GM19238 (cell line): Measurements from ENCODE around the gene KRTAP5-3.
A peak's percentile ranks its signal among the peaks of the same experiment; 100 is the strongest.
"Not testable (repeated sequence)": the region's sequence is repeated elsewhere in the genome, so short reads cannot be mapped to it uniquely, and the experiment has no call there.

Experiments
- DNase-seq: peaks from one replicate; pipeline ENCODE4 v3.0.0; 2011; ENCODE audit warnings: low spot score; ENCODE audit not compliant: insufficient read length

The KRTAP5-3 gene

DNA sequence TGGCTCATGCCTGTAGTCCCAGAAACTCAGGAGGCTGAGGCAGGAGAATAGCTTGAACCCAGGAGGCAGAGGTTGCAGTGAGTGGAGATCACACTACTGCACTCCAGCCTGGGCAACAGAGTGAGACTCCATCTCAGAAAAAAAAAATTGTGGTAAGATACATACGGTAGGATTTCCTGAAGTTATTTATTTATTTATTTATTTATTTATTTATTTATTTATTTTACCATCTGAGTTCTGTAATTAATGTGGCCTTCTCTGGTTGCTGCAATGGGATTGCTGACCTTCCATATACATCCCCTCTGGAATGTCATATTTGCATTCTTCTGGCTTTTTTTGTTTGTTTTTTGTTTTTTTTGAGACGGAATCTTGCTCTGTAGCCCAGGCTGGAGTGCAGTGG, 25.4 kb downstream of the KRTAP5-3 start:
- not testable (repeated sequence) for DNase-seq

DNA sequence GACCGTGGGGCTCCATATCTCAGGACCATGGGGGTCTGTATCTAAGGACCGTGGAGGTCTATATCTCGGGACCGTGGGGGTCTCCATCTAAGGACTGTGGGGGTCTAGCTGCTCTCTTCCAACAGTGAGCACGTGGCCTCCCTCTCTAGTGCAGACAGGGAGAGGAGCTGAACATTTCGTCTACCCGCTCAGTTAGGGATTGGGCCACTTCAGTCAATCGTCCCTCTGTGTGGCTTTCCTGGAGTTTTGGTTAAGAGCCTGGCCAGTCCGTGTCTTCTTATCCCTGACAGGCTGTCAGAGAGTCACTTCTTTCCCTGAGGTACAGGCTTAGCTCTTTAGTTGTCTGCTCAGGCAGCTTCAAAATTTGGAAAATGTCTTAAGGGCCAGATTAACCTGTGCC, 26.3 kb downstream of the KRTAP5-3 start:
- DNase-seq: no peak

DNA sequence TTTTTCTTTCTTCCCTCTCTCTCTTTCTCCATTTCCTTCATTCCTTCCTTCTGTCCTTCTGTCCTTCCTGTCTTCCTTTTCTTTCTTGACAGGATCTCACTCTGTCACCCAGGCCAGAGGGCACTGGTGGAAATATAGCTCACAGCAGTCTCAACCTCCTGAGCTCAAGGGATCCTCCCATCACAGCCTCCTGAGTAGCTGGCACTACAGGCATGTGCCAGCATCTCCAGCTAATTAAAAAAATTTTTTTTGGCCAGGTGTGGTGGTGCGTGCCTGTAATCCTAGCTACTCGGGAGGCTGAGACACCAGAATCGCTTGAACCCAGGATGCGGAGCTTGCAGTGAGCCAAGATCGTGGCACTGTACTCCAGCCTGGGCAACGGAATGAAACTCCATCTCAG, 31.4 kb downstream of the KRTAP5-3 start:
- no peak for DNase-seq

GRCh38 chr11:1575756-1576155, 32.5 kb downstream of the KRTAP5-3 start:
- DNase-seq: not testable (repeated sequence)

- no peak for DNase-seq
These were observed 33.4 kb downstream of the KRTAP5-3 start for GRCh38 chr11:1574933-1575242.

DNA sequence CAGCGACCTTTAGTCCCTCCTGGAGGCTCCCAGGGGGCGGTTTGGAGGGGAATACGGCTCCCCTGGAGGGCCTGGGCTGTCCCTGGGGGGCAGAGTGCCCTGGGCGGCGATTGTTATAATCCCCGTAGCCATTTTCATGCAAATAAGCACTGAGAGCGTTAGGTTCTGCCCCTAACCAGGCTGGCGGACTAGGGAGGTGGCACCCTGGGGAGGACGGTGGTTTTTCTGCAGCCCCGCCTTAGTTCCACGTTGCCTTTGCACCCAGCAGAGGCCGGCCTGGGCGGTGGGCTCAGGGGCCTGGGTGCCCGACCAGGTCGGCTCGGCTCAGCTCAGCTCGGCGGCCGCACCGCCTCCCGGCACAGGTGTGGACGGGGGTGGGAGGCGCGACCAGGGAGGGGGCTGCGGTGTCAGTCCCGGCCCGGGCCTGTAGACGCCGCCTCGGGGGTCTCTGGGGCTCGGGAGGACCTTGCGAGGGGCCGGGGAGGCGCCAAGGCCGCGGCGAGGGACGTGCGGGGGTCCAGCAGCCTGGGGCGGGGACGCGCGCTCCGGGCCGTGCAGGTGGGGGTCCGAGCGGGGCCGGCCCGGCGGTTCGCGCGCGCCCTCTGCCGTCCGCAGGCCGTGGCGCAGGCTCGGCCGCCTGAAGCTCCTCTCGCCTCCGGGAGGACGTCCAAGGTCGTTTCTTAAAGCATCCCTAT, 33.9 kb downstream of the KRTAP5-3 start:
- peak; percentile 70 for DNase-seq

DNA sequence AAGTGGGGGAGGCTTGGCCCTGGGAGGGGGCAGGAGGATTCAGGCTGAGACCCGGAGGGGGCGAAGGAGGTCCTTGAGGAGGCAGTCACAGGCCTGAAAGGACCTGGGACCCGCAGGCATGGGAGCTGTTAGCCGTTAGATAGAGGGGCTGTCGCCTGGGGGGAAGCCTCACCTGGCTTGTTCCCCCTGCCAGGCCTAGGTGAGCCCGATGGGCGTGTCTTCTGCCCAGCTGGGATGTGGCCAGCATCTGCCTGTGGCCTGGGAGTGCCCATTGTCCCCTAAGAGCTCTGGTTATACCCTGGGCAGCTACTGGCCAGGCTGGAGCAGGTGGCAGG, 34.4 kb downstream of the KRTAP5-3 start:
- no peak for DNase-seq

DNA sequence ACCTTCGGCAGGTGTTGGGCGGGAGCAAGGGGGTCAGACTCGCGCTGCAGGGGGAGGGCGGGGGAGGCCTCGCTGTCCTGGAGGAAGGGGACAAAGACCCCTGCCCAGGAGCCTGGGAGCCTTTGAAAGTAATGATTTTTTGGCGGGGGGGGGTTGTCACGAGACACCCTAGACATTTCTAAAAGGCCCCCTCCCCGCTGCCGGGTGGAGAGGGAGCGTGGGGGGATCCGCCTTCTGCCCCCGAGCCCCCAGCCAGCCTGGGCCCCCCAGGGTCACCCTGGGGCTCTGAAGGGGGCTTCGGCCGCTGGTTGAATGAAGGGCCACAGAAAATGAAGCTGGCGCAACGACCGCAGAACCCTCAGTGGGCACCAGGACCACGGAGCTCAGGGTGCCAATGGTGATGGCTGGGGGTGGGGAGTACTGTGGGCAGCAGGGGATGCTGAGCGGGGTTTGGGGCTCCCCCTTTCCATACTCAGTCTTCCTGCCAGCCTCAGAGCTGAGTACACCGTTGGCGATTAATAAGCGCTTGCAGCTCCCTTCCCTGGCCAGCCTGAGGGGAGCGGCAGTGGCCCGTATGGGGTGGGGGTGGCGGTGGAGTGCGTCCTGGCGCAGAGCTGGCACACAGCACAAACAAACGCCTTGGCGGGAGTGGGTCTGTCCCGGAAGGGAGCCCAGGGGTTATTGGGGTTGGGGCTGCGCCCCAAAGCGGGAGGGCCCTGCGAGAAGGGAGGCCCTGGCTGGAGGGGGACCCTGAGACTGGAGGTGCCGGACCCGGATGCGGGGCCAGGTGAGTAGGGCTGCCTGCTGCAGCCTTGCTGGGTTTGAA, 35.0 kb downstream of the KRTAP5-3 start:
- DNase-seq: no peak

DNA sequence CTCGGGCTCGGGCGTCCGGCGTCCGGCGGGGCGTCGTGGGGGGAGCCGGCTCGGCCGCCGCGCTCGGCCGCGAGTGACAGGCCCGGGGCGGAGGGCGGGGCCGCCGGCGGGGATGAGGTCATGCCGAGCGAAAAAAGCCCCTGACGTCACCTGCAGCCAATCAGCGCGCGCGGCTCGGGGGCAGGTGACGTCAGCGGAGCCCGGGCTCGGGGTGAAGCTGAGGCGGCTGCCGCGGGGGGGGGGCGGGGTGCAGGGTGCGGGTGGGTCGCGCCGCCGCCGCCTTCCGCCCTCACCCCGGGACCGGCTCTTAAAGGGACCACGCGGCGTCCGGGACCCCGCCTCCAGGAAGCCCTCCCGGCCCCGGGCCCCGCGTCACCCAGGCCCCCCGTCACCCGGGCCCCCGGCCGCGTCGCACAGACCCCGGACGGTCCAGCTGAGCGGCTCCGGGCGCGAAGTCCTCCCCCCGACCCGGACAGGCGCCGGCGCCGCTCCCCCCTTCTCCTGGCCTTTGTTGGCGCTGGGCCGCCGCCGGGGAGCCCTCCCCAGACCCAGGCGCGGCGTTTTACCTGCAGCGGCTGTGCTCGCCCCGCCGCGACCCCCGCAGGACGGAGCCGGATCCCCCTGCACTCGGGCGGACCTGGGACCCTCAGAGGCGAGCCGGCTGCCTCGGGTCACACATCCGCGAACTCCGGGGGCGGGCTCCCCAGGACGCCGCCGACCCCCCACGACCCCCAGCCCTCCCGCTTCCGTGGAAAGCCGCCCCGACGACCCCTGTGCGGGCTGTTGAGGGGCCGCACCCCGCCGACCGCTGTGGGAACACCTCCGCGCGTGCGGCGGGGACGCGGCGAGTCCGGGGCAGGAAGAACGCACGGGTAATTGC, 35.8 kb downstream of the KRTAP5-3 start, which contains the start of gene DUSP8:
DUSP8 (minus strand) TSS at position 75 of the 880 bp plus-strand sequence. CDS start 6,445 bp downstream, outside the sequence.
- peak; percentile 91 for DNase-seq

- no peak for DNase-seq
These were observed 36.5 kb downstream of the KRTAP5-3 start for GRCh38 chr11:1571760-1572196.

- DNase-seq: no peak
These were observed 37.1 kb downstream of the KRTAP5-3 start for GRCh38 chr11:1570896-1571759.

DNA sequence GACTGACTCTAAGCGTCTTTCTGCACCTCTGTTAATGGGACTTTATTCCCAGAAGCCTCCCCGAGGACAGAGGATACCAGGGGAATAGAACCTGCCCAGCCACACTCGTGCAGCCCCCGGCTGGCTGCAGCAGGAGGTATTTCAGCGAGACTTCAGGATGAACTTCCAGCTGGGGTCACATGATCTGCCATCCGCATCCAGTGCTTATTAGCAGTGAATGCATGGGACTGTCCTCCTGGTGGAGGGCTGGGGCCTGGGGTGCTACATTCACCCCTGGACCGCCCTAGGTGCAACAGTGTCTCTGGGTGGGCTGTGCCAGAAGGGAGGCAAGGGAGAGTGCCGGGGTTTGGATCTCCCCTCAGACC, 37.8 kb downstream of the KRTAP5-3 start:
- DNase-seq: no peak

DNA sequence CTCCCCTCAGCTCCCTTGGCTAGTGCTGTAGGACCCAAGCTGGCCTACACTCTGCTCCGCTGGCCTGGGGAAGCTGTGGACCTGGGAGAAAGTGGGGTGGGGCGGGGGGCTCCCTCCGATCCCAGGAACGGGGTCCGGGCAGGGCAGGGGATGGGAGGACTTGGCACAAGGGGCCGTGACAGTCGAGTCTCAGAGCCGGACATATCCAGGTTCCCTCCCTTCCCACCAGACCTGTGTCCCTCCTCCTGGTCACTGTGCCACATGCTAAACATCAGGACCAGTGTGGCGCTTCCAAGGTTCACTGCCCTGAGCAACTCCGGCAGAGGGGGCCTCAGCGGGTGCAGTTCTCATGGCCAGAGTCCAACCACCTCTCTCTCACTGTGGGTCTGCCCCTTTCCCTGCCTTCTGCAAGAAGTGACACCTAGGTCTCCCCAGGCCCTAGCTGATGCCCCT, 38.2 kb downstream of the KRTAP5-3 start:
- DNase-seq: no peak

GRCh38 chr11:1569251-1569780, 38.9 kb downstream of the KRTAP5-3 start:
- DNase-seq: no peak

DNA sequence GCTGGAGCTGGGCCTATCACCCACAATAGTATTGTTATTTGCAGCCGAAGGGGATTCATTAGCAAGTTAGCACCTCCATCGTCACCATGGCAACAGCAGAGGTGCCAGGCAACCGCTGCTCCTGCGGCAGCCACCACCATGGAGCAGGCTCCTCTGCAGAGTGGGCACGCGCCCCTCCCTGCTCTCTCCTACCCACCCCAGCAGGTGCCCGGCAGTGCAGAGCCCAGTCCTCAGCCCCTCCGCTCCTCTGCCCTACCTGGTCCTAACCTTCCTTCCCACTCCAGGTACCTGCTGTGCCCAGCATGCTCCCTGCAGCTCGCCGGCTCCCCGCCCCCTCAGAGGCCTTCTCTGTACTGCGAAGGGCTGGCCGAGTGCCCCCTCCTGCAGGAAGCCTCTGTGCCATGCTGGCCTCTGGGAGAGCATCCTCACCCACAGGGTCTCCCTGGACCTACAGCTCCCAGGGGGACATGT, 39.8 kb downstream of the KRTAP5-3 start:
- DNase-seq: no peak

DNA sequence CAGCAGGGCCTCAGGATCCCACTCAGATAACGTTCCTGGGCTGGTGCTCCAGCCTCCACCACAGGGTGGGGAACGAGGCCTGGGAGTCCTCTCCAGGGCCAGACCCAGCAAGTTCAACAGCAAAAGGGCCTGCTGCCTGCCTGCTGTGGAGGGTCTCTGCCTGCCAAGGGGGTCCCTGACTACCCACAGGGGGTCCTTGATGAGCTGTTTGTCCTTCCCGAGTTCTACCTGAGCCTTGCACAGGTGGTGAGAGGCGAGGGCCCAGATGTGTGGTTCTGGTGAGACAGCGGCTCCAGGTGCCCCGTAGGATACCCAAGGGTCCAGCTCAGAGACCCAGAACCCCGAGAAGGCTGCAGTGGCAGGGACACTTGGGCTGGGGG, 40.6 kb downstream of the KRTAP5-3 start:
- DNase-seq: no peak

DNA sequence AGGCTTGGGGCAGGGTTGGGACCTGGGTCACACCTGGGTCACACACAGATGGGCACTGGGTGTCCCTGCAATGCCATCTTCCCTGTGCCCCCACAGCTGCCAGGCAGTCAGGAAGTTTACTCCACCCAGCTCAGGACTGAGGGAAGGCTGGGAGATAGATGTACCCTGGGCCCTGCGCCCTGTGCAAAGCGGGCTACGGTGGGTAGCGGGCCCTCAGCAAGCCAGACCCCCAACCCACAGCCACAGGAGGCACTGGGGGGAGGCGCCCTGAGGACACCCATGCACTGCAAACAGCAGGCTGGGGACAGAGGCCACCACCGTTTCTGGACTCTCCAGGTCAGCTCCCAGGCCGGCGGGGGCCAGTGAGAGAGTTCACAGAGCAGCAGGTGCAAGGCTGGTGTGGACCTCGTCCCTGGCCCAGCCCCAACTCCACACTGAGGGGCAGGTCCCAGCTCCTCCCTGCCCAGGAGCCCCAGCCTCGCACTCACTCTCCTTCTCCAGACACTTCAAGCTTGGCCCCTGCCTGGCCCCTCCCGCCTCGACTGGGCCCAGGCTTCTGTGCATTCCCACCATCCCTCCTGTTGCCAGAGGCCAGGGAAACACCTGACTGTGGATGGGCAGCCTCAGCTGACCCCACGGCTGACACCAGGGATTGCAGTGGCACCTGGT, 41.1 kb downstream of the KRTAP5-3 start:
- no peak for DNase-seq

DNA sequence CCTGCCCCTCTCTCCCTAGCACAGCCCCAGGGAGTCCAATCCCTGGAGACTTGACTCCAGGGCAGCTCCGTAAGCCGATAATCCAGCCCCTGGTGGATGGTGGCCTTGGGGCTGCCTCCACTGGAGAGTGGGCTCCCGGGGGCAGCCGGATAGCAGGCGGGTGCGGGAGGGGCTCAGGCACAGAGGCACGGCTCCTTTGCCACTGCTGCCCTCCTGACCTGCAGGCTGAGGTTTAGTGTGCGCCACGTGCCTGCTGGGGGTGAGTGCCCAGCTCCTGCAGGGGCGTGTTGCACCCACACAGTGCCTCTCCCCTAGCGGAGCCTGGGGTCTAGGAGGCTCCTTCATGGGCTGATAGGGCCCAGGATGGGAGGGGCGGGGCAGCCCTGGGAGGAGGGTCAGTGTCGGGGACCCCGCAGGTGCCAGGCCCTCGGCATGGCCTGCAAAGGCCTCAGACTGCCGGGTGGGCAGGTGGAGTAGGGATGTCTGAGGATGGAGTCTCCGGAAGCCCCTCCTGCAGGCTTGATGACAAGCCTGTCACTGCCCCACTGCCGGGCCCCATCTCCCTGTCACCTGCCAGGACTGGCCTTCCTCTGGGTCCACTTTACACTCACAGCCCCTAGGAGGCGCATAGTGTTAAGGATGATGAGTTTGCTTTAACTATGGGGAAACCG, 41.7 kb downstream of the KRTAP5-3 start:
- DNase-seq: no peak

GRCh38 chr11:1565904-1566247, 42.4 kb downstream of the KRTAP5-3 start:
- DNase-seq: no peak
